Endothelial cell of umbilical vein (primary cell): Measurements from ENCODE around the gene GABBR2. TPM values are rescaled to one million over a fixed set of nuclear protein-coding genes. Genes with fewer than 3 reads are reported as not detected.

Experiments used
- BruUV-seq: library from RNA; stranded (reverse); fragments of 400-500 nt; replicated peaks from 2 replicates; lab custom pipeline; 2021; lab: Mats Ljungman, UMichigan
- CTCF ChIA-PET: fragments of 300-600, 350-600 bp; sonication (Branson Sonifier 250); formaldehyde crosslinking; loops from one replicate; lab custom pipeline; 2021; ENCODE audit warnings: antibody characterized with exemption, inconsistent platforms; lab: Charles Lee
- POLR2A ChIA-PET: fragments of 300-600, 350-600 bp; sonication (Branson Sonifier 250); formaldehyde crosslinking; loops from one replicate; lab custom pipeline; 2021; ENCODE audit warnings: antibody characterized with exemption, inconsistent platforms; lab: Charles Lee
- DNase-seq: peaks from one replicate; pipeline ENCODE4 v3.0.0-alpha.2; 2011; ENCODE audit warnings: low read depth, low spot score
- FAIRE-seq: peaks from 2 replicates; lab custom pipeline; 2011; peaks lifted over from hg19 to GRCh38; lab: Jason Lieb, UNC
- H2AFZ ChIP-seq: 2 replicates; pipeline ENCODE4 v1.6.0; 2012; ENCODE audit warnings: low read depth, low read length, control low read depth, inconsistent platforms
- H3K27ac ChIP-seq: 2 replicates; pipeline ENCODE4 v1.5.1; 2011; ENCODE audit warnings: low read depth, mild to moderate bottlenecking, control low read depth, low read length, moderate library complexity; ENCODE audit not compliant: insufficient read depth
- H3K27me3 ChIP-seq, 2 experiments: 2 replicates each; pipeline versions ENCODE4 v1.6.0 to v1.6.1; 2011; ENCODE audit warnings: low read length in 2 of 2, mixed read lengths in 1 of 2; ENCODE audit not compliant: control insufficient read depth in 2 of 2, insufficient read depth in 2 of 2
- H3K36me3 ChIP-seq, 2 experiments: 2 replicates in 1 of 2; 3 replicates in 1 of 2; pipeline ENCODE4 v1.5.1; 2011; ENCODE audit warnings: low read length in 2 of 2, mild to moderate bottlenecking in 1 of 2, moderate library complexity in 1 of 2; ENCODE audit not compliant: control insufficient read depth in 2 of 2, insufficient read depth in 2 of 2; ENCODE audit errors: extremely low read depth in 1 of 2
- H3K4me1 ChIP-seq: 3 replicates; pipeline ENCODE4 v1.5.1; 2011; ENCODE audit warnings: mild to moderate bottlenecking, low read length; ENCODE audit not compliant: control insufficient read depth, insufficient read depth; ENCODE audit errors: extremely low read depth
- H3K4me2 ChIP-seq: 2 replicates; pipeline ENCODE4 v1.6.1; 2011; ENCODE audit warnings: low read length, control low read depth, mixed read lengths; ENCODE audit not compliant: insufficient read depth
- H3K4me3 ChIP-seq, 3 experiments: fragments of 200-600 bp in 1 of 3; sonication (generic), shearing (Covaris generic) in 1 of 3; replicated peaks in 1 of 3; 2 replicates each; pipeline ENCODE4 v1.5.1; 2011 to 2016; ENCODE audit warnings: control low read depth in 3 of 3, low read length in 3 of 3, mild to moderate bottlenecking in 2 of 3, inconsistent platforms in 1 of 3, low read depth in 1 of 3, moderate library complexity in 1 of 3; ENCODE audit not compliant: insufficient read depth in 1 of 3
- H3K79me2 ChIP-seq: 2 replicates; pipeline ENCODE4 v1.6.0; 2012; ENCODE audit warnings: low read length, inconsistent platforms; ENCODE audit not compliant: control insufficient read depth, insufficient read depth
- H3K9ac ChIP-seq: replicated peaks from 2 replicates; pipeline ENCODE3; 2011; ENCODE audit warnings: low read length, control low read depth; ENCODE audit not compliant: insufficient read depth; ENCODE audit errors: extremely low read depth
- H3K9me1 ChIP-seq: replicated peaks from 3 replicates; pipeline ENCODE4 v1.6.0; 2011; ENCODE audit warnings: mild to moderate bottlenecking, low read length; ENCODE audit not compliant: control insufficient read depth, insufficient read depth; ENCODE audit errors: extremely low read depth
- H3K9me3 ChIP-seq: replicated peaks from 2 replicates; pipeline ENCODE4 v1.5.1; 2012; ENCODE audit warnings: low read length, inconsistent platforms; ENCODE audit not compliant: control insufficient read depth, insufficient read depth
- H4K20me1 ChIP-seq: replicated peaks from 2 replicates; pipeline ENCODE3; 2011; ENCODE audit warnings: mild to moderate bottlenecking, low read length; ENCODE audit not compliant: control insufficient read depth, insufficient read depth; ENCODE audit errors: extremely low read depth
- EZH2 ChIP-seq: IDR thresholded peaks from 2 replicates; pipeline ENCODE4 v1.6.1; 2012; ENCODE audit warnings: borderline replicate concordance, low read depth, mild to moderate bottlenecking, moderate library complexity, low read length, inconsistent platforms; ENCODE audit not compliant: severe bottlenecking
- FOS ChIP-seq: IDR thresholded peaks from 2 replicates; pipeline ENCODE4 v1.6.1; 2011; ENCODE audit warnings: mild to moderate bottlenecking, low read length, moderate library complexity, borderline replicate concordance; ENCODE audit not compliant: insufficient read depth
- GATA2 ChIP-seq: IDR thresholded peaks from 2 replicates; pipeline ENCODE4 v1.7.0; 2011; ENCODE audit warnings: low read depth, mild to moderate bottlenecking, moderate library complexity, mixed read lengths, low read length; ENCODE audit not compliant: insufficient read length, insufficient read depth
- JUN ChIP-seq: IDR thresholded peaks from 2 replicates; pipeline ENCODE4 v1.6.1; 2011; ENCODE audit warnings: borderline replicate concordance, low read depth; ENCODE audit not compliant: insufficient read length, insufficient read depth
- MYC ChIP-seq: IDR thresholded peaks from one replicate; pipeline ENCODE4 v1.6.1; 2011; ENCODE audit warnings: mild to moderate bottlenecking, low read depth, low read length
- POLR2A ChIP-seq: IDR thresholded peaks from 2 replicates; pipeline ENCODE4 v1.6.1; 2012; ENCODE audit warnings: low read depth, mild to moderate bottlenecking, control low read depth, low read length
- POLR2AphosphoS5 ChIP-seq: IDR thresholded peaks from 2 replicates; pipeline ENCODE4 v1.6.1; 2012; ENCODE audit warnings: low read depth, mild to moderate bottlenecking, control low read depth, low read length, moderate library complexity; ENCODE audit not compliant: insufficient read depth
- dilution Hi-C: fragments of 300-500 bp; cut with MboI; formaldehyde crosslinking; loops from one replicate; pipeline ENCODE4 v1.15.0; 2019; ENCODE audit warnings: low sequenced_read_pairs; ENCODE audit not compliant: extremely low pct_ligation_motif_present
- intact Hi-C: fragments of 100-400 bp; cut with micrococcal nuclease; formaldehyde crosslinking; loops from one replicate; pipeline ENCODE4 v1.10.0; 2022
- polyA plus RNA-seq, 4 experiments: library from polyadenylated mRNA; depleted of rRNA in 3 of 4; stranded (reverse) in 3 of 4; unstranded in 1 of 4; fragments of >200 nt; gene quantifications; 2 replicates each; pipeline versions ENCODE4 v1.2.1 to v1.2.3, GENCODE V29; 2011 to 2012; ENCODE audit warnings: missing spikeins in 1 of 4
- total RNA-seq: library from RNA; stranded (reverse); gene quantifications from 2 replicates; pipeline ENCODE4 v1.2.3, GENCODE V29; 2021
- TF ChIP-seq, protein P1 (sequence below), 2 donors: IDR thresholded peaks; 1 replicate in 1 of 2; 2 replicates in 1 of 2; pipeline ENCODE4 v1.5.1; 2011; ENCODE audit warnings: low read length in 2 of 2, mild to moderate bottlenecking in 2 of 2, moderate library complexity in 2 of 2, control low read depth in 1 of 2, inconsistent platforms in 1 of 2, low read depth in 1 of 2; ENCODE audit not compliant: insufficient read depth in 1 of 2; ENCODE audit errors: extremely low read depth in 1 of 2
- TF ChIP-seq, protein P2 (sequence below): IDR thresholded peaks from 2 replicates; pipeline ENCODE4 v1.6.1; 2011; ENCODE audit not compliant: insufficient read depth, insufficient read length

GABBR2 gene
- total and polyA plus RNA-seq, 2 donors (not counting 3 experiments of a cell fraction or from before 2014, with no cell fraction given): 1.1 to 9.2 TPM

DNA sequence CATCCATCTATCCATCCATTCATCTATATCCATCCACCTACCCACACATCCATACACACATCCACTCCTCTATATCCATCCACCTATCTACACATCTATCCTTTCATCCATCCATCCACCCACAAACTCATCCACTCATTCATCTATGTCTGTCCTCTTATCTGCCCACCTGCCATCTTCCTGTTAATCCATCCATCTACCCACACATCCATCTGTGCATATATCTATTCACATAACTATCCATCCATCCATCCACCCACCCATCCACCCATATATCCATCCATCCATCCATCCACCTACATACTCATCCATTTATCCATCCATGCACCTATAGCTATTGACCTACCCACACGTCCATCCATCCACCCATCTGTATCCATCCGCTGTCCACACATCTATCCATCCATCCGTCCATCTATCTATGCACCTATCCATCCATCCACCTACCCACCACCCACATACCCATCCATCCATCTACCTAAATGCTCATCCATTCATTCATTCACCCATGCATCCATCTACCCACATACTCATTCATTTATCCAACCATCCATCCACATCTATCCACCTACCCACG lies 271.2 kb downstream of the GABBR2 start:
- Histone ChIP-seq H3K79me2 (no peaks in the 10 kb centered on the region), H3K36me3 (no peaks in the 10 kb centered on the region), H3K27ac (no peak overlapping the region), H3K4me3 (no peak overlapping the region), H3K9me1 (no peaks in the 10 kb centered on the region), H3K4me1 (no peaks in the 10 kb centered on the region), H4K20me1 (no peaks in the 10 kb centered on the region), H3K9ac (no peak overlapping the region), H2AFZ (no peak overlapping the region), H3K27me3 (no peaks in the 10 kb centered on the region), H3K9me3 (no peaks in the 10 kb centered on the region), H3K4me2 (no peak overlapping the region)
- BruUV-seq: no TSS peak
- POLR2A ChIA-PET: no interaction called here
- TF ChIP-seq EZH2 (no peak), POLR2AphosphoS5 (no peak), MYC (no peak), FOS (no peak), GATA2 (no peak), JUN (no peak), POLR2A (no peak)
- TF ChIP-seq, protein P1, sequence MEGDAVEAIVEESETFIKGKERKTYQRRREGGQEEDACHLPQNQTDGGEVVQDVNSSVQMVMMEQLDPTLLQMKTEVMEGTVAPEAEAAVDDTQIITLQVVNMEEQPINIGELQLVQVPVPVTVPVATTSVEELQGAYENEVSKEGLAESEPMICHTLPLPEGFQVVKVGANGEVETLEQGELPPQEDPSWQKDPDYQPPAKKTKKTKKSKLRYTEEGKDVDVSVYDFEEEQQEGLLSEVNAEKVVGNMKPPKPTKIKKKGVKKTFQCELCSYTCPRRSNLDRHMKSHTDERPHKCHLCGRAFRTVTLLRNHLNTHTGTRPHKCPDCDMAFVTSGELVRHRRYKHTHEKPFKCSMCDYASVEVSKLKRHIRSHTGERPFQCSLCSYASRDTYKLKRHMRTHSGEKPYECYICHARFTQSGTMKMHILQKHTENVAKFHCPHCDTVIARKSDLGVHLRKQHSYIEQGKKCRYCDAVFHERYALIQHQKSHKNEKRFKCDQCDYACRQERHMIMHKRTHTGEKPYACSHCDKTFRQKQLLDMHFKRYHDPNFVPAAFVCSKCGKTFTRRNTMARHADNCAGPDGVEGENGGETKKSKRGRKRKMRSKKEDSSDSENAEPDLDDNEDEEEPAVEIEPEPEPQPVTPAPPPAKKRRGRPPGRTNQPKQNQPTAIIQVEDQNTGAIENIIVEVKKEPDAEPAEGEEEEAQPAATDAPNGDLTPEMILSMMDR (IDR thresholded peaks at IDR 0.05; ENCODE audit: extremely low read depth in 1 of 2, insufficient read depth in 1 of 2, low read depth in 1 of 2, low read length in 2 of 2): no peak
- TF ChIP-seq, protein P2, sequence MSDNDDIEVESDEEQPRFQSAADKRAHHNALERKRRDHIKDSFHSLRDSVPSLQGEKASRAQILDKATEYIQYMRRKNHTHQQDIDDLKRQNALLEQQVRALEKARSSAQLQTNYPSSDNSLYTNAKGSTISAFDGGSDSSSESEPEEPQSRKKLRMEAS: no peak
- dilution Hi-C loops (no loop called here), intact Hi-C loops (no loop called here)
- CTCF ChIA-PET: no interaction called here
- FAIRE-seq (no peak), DNase-seq (no peak)
